ENCODE data around the gene CSTF3.
"Not testable (repeated sequence)": the region's sequence is repeated elsewhere in the genome, so short reads cannot be mapped to it uniquely, and the experiment has no call there.

Gene CSTF3

GRCh38 chr11:33160587-33160986, 693 bp downstream of the CSTF3 start:
- DNase-seq (ENCODE audit: low read depth) = no peak

- DNase-seq (ENCODE audit: low read depth) = no peak
Observed at GRCh38 chr11:33160136-33160535, 1.1 kb downstream of the CSTF3 start.

- DNase-seq (ENCODE audit: low read depth) = not testable (repeated sequence)
Observed at GRCh38 chr11:33159378-33159867, 1.9 kb downstream of the CSTF3 start.

GRCh38 chr11:33158596-33159275, 2.5 kb downstream of the CSTF3 start:
- DNase-seq (ENCODE audit: low read depth) = no peak

- DNase-seq (ENCODE audit: low read depth) = no peak
Observed at GRCh38 chr11:33157103-33158027, 3.9 kb downstream of the CSTF3 start.

- DNase-seq (ENCODE audit: low read depth) = no peak
Observed at GRCh38 chr11:33151399-33151798, 9.9 kb downstream of the CSTF3 start.

- DNase-seq (ENCODE audit: low read depth) = no peak
Observed at GRCh38 chr11:33147559-33147958, 13.7 kb downstream of the CSTF3 start.

GRCh38 chr11:33135768-33136443, 25.4 kb downstream of the CSTF3 start:
- no peak for DNase-seq (ENCODE audit: low read depth)

GRCh38 chr11:33135216-33135615, 26.1 kb downstream of the CSTF3 start:
- no peak for DNase-seq (ENCODE audit: low read depth)

- DNase-seq (ENCODE audit: low read depth) = no peak
Observed at GRCh38 chr11:33134276-33134675, 27.0 kb downstream of the CSTF3 start.

- no peak for DNase-seq (ENCODE audit: low read depth)
Observed at GRCh38 chr11:33133761-33134160, 27.5 kb downstream of the CSTF3 start.

- DNase-seq (ENCODE audit: low read depth) = no peak
Observed at GRCh38 chr11:33132510-33132909, 28.8 kb downstream of the CSTF3 start.

GRCh38 chr11:33128739-33129138, 32.5 kb downstream of the CSTF3 start:
- no peak for DNase-seq (ENCODE audit: low read depth)

GRCh38 chr11:33125611-33126010, 35.7 kb downstream of the CSTF3 start:
- DNase-seq (ENCODE audit: low read depth) = no peak

- DNase-seq (ENCODE audit: low read depth) = no peak
Observed at GRCh38 chr11:33125025-33125424, 36.3 kb downstream of the CSTF3 start.

- not testable (repeated sequence) for DNase-seq (ENCODE audit: low read depth)
Observed at GRCh38 chr11:33122696-33123095, 38.6 kb downstream of the CSTF3 start.

- no peak for DNase-seq (ENCODE audit: low read depth)
Observed at GRCh38 chr11:33116535-33116934, 44.7 kb downstream of the CSTF3 start.

GRCh38 chr11:33110083-33110482, 51.2 kb downstream of the CSTF3 start:
- no peak for DNase-seq (ENCODE audit: low read depth)

- no peak for DNase-seq (ENCODE audit: low read depth)
Observed at GRCh38 chr11:33109294-33109895, 51.9 kb downstream of the CSTF3 start.

GRCh38 chr11:33103836-33104235, 57.4 kb downstream of the CSTF3 start:
- no peak for DNase-seq (ENCODE audit: low read depth)

GRCh38 chr11:33094157-33094556, 67.1 kb downstream of the CSTF3 start:
- no peak for DNase-seq (ENCODE audit: low read depth)

- no peak for DNase-seq (ENCODE audit: low read depth)
Observed at GRCh38 chr11:33089776-33090175, 71.5 kb downstream of the CSTF3 start.

All from activated T-cell treated with anti-CD3 and anti-CD28 coated beads for 1 hour (primary cell).